ENCODE results near the gene PPP5C.

- TF ChIP-seq CTCF (IDR thresholded peaks at IDR 0.05) (no peak), POLR2A (IDR thresholded peaks at IDR 0.05) (no peak)
Measured at GRCh38 chr19:46402725-46403124, 55.8 kb downstream of the PPP5C start.
